ENCODE data around the gene PRSS12.

The PRSS12 gene

GRCh38 chr4:118357601-118358000 is 4.8 kb upstream of the PRSS12 start:
- FAIRE-seq = no peak
- no peak for DNase-seq (ENCODE audit: insufficient read length, low spot score)

- FAIRE-seq = no peak
- no peak for DNase-seq (ENCODE audit: insufficient read length, low spot score)
Measured at GRCh38 chr4:118356731-118357130, 3.9 kb upstream of the PRSS12 start.

GRCh38 chr4:118356111-118356510 is 3.3 kb upstream of the PRSS12 start:
- DNase-seq (ENCODE audit: insufficient read length, low spot score) (no peak), FAIRE-seq (no peak)

- DNase-seq (ENCODE audit: insufficient read length, low spot score) = no peak
Measured at GRCh38 chr4:118354913-118355312, 2.1 kb upstream of the PRSS12 start.

GRCh38 chr4:118353534-118354030 is 779 bp upstream of the PRSS12 start:
- no peak for FAIRE-seq
- no peak for DNase-seq (ENCODE audit: insufficient read length, low spot score)

More at GRCh38 chr4:118354913-118355312, 2.1 kb upstream of the PRSS12 start:
- no peak for FAIRE-seq

GRCh38 chr4:118351851-118352827 is 664 bp downstream of the PRSS12 start:
- peak; percentile 12 for DNase-seq (ENCODE audit: insufficient read length, low spot score)

GRCh38 chr4:118350961-118351360 is 1.8 kb downstream of the PRSS12 start:
- FAIRE-seq (no peak), DNase-seq (ENCODE audit: insufficient read length, low spot score) (no peak)

More at GRCh38 chr4:118351851-118352827, 664 bp downstream of the PRSS12 start:
- peak; percentile 31 for FAIRE-seq

- DNase-seq (ENCODE audit: insufficient read length, low spot score) = no peak
- no peak for FAIRE-seq
Measured at GRCh38 chr4:118348886-118349285, 3.9 kb downstream of the PRSS12 start.

GRCh38 chr4:118346495-118346894 is 6.3 kb downstream of the PRSS12 start:
- FAIRE-seq (no peak), DNase-seq (ENCODE audit: insufficient read length, low spot score) (no peak)

GRCh38 chr4:118345813-118346212 is 7.0 kb downstream of the PRSS12 start:
- no peak for DNase-seq (ENCODE audit: insufficient read length, low spot score)
- no peak for FAIRE-seq

GRCh38 chr4:118344801-118345200 is 8.0 kb downstream of the PRSS12 start:
- no peak for DNase-seq (ENCODE audit: insufficient read length, low spot score)
- no peak for FAIRE-seq

- FAIRE-seq (no peak), DNase-seq (ENCODE audit: insufficient read length, low spot score) (no peak)
Measured at GRCh38 chr4:118343501-118343900, 9.3 kb downstream of the PRSS12 start.

GRCh38 chr4:118340109-118340508 is 12.7 kb downstream of the PRSS12 start:
- FAIRE-seq (no peak), DNase-seq (ENCODE audit: insufficient read length, low spot score) (no peak)

GRCh38 chr4:118338981-118339765 is 13.6 kb downstream of the PRSS12 start:
- no peak for FAIRE-seq

GRCh38 chr4:118338518-118338917 is 14.3 kb downstream of the PRSS12 start:
- DNase-seq (ENCODE audit: insufficient read length, low spot score) (no peak), FAIRE-seq (no peak)

More at GRCh38 chr4:118338981-118339765, 13.6 kb downstream of the PRSS12 start:
- DNase-seq (ENCODE audit: insufficient read length, low spot score) = no peak

GRCh38 chr4:118337954-118338353 is 14.8 kb downstream of the PRSS12 start:
- no peak for DNase-seq (ENCODE audit: insufficient read length, low spot score)
- FAIRE-seq = no peak

- FAIRE-seq (no peak), DNase-seq (ENCODE audit: insufficient read length, low spot score) (no peak)
Measured at GRCh38 chr4:118335774-118336173, 17.0 kb downstream of the PRSS12 start.

GRCh38 chr4:118335324-118335723 is 17.5 kb downstream of the PRSS12 start:
- FAIRE-seq (no peak), DNase-seq (ENCODE audit: insufficient read length, low spot score) (no peak)

GRCh38 chr4:118331352-118331751 is 21.5 kb downstream of the PRSS12 start:
- FAIRE-seq = no peak
- no peak for DNase-seq (ENCODE audit: insufficient read length, low spot score)

GRCh38 chr4:118329849-118330248 is 23.0 kb downstream of the PRSS12 start:
- no peak for FAIRE-seq
- DNase-seq (ENCODE audit: insufficient read length, low spot score) = no peak

- no peak for DNase-seq (ENCODE audit: insufficient read length, low spot score)
- no peak for FAIRE-seq
Measured at GRCh38 chr4:118327554-118328241, 25.1 kb downstream of the PRSS12 start.

All from HTR-8/SVneo (cell line).